Suppressor macrophage treated with lipopolysaccharide for 1 hour (primary cell): ENCODE measurements around the gene GUCY1A1.

Experiments used
- DNase-seq, 3 donors: peaks; one replicate each; pipeline ENCODE4 v3.0.0-alpha.2; 2020 to 2022

GUCY1A1 gene

DNA sequence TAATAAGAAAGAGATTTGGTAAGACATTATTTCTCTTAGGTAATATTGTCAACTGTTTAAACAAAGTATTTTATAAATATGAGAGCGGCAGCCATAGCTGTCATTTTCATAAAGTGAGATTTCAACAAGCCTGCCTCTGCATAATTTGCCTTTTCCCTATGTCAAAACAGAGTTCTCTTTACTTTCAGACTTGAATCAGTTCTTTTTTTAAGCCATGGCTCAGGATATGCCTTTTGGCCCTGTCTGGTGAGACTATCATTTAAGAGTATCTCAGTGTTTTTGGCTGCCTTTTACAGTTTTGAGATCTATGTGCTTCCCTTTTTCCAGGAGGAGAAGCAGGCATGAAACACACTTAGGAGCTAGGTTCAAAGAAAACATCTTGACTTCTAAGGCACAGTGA lies 7.5 kb upstream of the GUCY1A1 start:
- no peak for DNase-seq

GRCh38 chr4:155660436-155660835 lies 6.2 kb upstream of the GUCY1A1 start:
- no peak for DNase-seq

- no peak for DNase-seq
Observed at GRCh38 chr4:155665054-155665453, 1.6 kb upstream of the GUCY1A1 start.

GRCh38 chr4:155667222-155667567 lies 547 bp downstream of the GUCY1A1 start:
- DNase-seq: peak in 2 of 3 donors; percentile 28 to 55

- DNase-seq: peak; percentile 33 to 71 (median 41)
Observed at GRCh38 chr4:155667568-155668511, 1.2 kb downstream of the GUCY1A1 start.

GRCh38 chr4:155668707-155669220 lies 2.1 kb downstream of the GUCY1A1 start:
- no peak for DNase-seq

DNA sequence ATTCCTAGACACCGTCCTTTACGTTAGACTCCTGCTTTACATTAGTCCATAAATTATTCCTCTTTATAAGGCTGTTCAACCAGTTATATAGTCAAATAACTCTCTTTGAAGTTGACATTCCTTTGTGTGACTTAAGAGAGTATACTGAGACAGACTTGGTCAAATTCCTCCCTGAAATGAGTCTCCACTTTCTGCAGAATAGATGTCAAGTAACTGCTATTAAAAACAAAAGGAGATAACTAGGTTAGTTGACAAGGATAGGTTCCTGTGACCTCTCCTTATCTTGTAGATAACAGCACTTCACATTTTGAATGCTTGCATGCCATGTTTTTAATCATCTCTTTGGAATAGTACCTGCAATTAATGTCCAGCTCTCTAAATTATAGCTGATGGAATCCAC lies 5.7 kb downstream of the GUCY1A1 start:
- DNase-seq: no peak

GRCh38 chr4:155673453-155673979 lies 6.9 kb downstream of the GUCY1A1 start:
- DNase-seq: no peak

- no peak for DNase-seq
Observed at GRCh38 chr4:155674669-155675071, 8.0 kb downstream of the GUCY1A1 start.

GRCh38 chr4:155675709-155676429 lies 9.2 kb downstream of the GUCY1A1 start:
- DNase-seq: peak; percentile 61 to 89 (median 81)

GRCh38 chr4:155676430-155676825 lies 9.8 kb downstream of the GUCY1A1 start:
- DNase-seq: no peak

DNA sequence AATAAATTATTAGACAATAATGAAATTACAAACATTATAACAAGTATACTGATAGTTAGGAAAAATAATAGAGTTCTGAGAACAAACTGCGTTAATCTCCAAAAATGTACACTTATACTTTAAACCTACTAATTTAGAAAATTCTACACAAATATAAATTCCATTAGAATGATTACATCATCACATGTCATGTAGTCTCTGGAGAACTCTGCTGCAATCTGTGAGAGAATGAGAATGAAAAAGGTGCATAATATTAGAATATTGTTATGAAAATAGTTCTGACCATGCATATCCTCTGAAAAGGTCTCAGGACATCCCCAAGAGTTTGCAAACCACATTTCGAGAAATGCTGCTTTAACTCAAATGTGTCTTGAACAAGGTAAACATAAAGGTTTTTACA lies 11.4 kb downstream of the GUCY1A1 start:
- DNase-seq: no peak

DNA sequence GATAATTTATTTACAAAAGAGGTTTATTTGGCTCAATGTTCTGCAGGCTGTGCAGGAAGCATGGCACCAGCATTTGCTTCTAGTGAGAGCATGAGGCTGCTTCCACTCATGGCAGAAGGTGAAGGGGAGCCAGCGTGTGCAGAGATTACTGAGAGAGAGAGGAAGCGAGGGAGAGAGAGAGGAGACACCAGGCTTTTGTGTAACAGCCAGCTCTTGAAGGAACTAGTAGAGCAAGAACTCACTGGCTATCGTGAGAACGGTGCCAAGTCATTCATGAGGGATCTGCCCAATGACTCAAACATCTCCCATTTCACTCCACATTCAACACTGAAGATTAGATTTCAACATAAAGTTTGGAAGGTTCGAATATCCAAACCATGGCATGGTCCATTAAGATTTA lies 12.7 kb downstream of the GUCY1A1 start:
- DNase-seq: peak; percentile 50 to 71 (median 68)

GRCh38 chr4:155681886-155682285 lies 15.2 kb downstream of the GUCY1A1 start:
- no peak for DNase-seq

GRCh38 chr4:155684423-155684822 lies 17.8 kb downstream of the GUCY1A1 start:
- no peak for DNase-seq

GRCh38 chr4:155684892-155685541 lies 18.4 kb downstream of the GUCY1A1 start:
- DNase-seq: no peak

- no peak for DNase-seq
Observed at GRCh38 chr4:155687380-155687982, 20.8 kb downstream of the GUCY1A1 start.

DNA sequence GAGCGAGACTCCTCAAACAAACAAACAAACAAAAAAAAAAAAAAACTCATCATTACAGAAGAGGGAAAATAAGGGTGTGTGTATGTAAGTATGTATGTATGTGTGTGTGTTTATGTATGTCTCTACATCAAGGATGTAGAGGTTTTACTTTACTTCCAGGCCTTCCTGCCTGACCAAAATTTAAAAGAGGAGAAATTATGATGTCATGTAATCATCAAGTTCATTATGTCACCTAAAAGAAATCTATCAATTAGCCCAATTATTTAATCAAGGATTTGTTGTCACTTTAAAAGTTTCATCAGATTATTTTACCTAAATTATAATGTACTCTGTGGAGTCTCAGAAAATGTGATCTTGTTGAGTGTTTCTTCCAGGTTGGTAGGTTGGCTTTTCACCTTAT lies 21.6 kb downstream of the GUCY1A1 start:
- DNase-seq: no peak

DNA sequence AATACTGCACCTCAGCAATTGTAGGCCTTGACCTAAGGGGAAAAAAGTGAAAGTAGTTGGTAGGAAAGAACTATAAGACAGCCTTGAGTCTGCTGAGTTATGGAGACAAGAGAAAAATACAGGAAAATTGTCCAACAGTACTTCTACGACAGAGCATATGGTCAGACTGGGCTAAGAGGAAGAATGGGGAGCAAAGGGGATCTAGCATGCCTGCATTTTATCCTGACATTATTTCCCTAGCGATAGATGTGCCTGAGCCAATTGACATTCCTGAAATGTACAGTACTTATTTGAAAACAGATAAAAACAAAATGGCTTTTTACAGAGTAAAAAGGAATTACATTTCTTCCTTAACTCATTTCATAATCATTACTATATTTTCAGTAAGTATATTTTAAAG lies 22.2 kb downstream of the GUCY1A1 start:
- DNase-seq: no peak

- no peak for DNase-seq
Observed at GRCh38 chr4:155690044-155690837, 23.6 kb downstream of the GUCY1A1 start.

DNA sequence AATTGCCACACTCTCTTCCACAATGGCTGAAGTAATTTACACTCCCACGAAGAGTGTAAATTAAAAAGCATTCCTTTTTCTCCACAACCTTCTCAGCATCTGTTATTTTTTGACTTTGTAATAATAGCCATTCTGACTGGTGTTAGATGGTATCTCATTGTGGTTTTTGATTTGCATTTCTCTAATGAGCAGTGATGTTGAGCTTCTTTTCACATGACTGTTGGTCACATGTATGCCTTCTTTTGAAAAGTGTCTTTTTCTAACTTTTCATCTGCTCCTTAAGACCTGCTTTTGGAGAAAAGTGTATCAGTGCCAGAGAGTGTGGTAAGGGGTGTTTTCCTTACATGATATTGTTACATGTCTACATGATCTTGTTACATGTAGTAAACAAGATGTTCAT lies 25.7 kb downstream of the GUCY1A1 start:
- no peak for DNase-seq
